ENCODE measurements around the gene KNCN. TPM values are rescaled to one million over a fixed set of nuclear protein-coding genes. Genes with fewer than 3 reads are reported as not detected.

KNCN gene
- total RNA-seq, 1 donor from 2014 or later, result not detected

GRCh38 chr1:46583494-46583893 lies 32.0 kb upstream of the KNCN start:
- no peak for DNase-seq (ENCODE audit: extremely low spot score, unreplicated experiment)
- no peaks in the 10 kb centered on the region for H3K27me3 Mint-ChIP-seq (ENCODE audit: unreplicated experiment)
- H3K4me3 Mint-ChIP-seq (ENCODE audit: unreplicated experiment), result no peak overlapping the region
- TF ChIP-seq CTCF (IDR thresholded peaks at IDR 0.05), result no peak
- no peaks in the 10 kb centered on the region for H3K9me3 Mint-ChIP-seq (ENCODE audit: unreplicated experiment)
- peaks cover 31% of the 10 kb centered on the region for H3K36me3 Mint-ChIP-seq (ENCODE audit: unreplicated experiment)
- H3K4me1 Mint-ChIP-seq (ENCODE audit: unreplicated experiment), result no peaks in the 10 kb centered on the region
- no peak overlapping the region for H3K27ac Mint-ChIP-seq (ENCODE audit: unreplicated experiment)

- H3K4me3 Mint-ChIP-seq (ENCODE audit: unreplicated experiment), result no peak overlapping the region
- no peaks in the 10 kb centered on the region for H3K4me1 Mint-ChIP-seq (ENCODE audit: unreplicated experiment)
- H3K27ac Mint-ChIP-seq (ENCODE audit: unreplicated experiment), result no peak overlapping the region
- H3K27me3 Mint-ChIP-seq (ENCODE audit: unreplicated experiment), result no peaks in the 10 kb centered on the region
- H3K36me3 Mint-ChIP-seq (ENCODE audit: unreplicated experiment), result peaks cover 31% of the 10 kb centered on the region
- TF ChIP-seq CTCF (IDR thresholded peaks at IDR 0.05), result no peak
- H3K9me3 Mint-ChIP-seq (ENCODE audit: unreplicated experiment), result no peaks in the 10 kb centered on the region
- no peak for DNase-seq (ENCODE audit: extremely low spot score, unreplicated experiment)
These were observed 31.5 kb upstream of the KNCN start for GRCh38 chr1:46582972-46583371.

DNA sequence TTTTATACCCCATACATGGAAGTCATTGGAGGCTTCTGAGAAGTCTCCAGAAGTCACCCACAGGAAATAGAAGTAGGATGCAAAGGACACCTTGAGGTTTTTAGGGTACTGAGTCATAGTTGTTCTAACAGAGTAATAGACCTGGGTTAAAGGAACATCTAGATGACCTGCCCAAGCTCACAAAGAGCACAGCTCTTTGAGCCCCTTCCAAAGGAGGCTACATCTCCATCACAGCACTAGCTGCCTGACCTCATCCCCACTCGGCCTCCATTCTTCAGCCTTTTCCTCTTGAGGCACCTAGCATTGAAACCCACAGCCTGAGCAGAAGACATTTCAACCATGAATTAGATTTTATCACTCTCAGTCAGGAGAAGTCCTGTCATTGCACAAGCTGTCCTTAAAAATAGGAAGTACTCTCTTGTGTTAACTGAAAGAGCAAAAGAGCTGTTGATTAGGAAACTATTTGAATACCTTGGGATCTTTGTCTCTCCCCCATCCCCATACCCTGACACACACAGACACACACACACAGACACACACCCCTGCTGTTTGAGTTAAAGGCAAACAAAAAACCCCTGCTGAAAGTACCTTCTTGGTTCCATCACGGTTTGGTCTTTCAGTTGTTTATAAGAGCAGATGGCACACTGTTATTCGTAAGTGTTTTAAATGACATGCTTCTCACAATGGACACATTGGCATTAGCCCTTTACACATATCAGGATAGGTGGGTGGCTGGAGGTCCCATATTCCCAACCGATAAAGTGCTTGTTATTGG lies 30.4 kb upstream of the KNCN start:
- DNase-seq (ENCODE audit: extremely low spot score, unreplicated experiment), result no peak
- no peak for TF ChIP-seq CTCF (IDR thresholded peaks at IDR 0.05)
- H3K36me3 Mint-ChIP-seq (ENCODE audit: unreplicated experiment), result peaks cover 32% of the 10 kb centered on the region
- H3K9me3 Mint-ChIP-seq (ENCODE audit: unreplicated experiment), result no peaks in the 10 kb centered on the region
- no peaks in the 10 kb centered on the region for H3K4me1 Mint-ChIP-seq (ENCODE audit: unreplicated experiment)
- H3K27ac Mint-ChIP-seq (ENCODE audit: unreplicated experiment), result no peak overlapping the region
- no peak overlapping the region for H3K4me3 Mint-ChIP-seq (ENCODE audit: unreplicated experiment)
- H3K27me3 Mint-ChIP-seq (ENCODE audit: unreplicated experiment), result no peaks in the 10 kb centered on the region

- Mint-ChIP-seq H3K27ac (ENCODE audit: unreplicated experiment) (no peak overlapping the region), H3K27me3 (ENCODE audit: unreplicated experiment) (no peaks in the 10 kb centered on the region), H3K4me1 (ENCODE audit: unreplicated experiment) (no peaks in the 10 kb centered on the region), H3K36me3 (ENCODE audit: unreplicated experiment) (peaks cover 32% of the 10 kb centered on the region), H3K9me3 (ENCODE audit: unreplicated experiment) (no peaks in the 10 kb centered on the region), H3K4me3 (ENCODE audit: unreplicated experiment) (no peak overlapping the region)
- DNase-seq (ENCODE audit: extremely low spot score, unreplicated experiment), result no peak
- no peak for TF ChIP-seq CTCF (IDR thresholded peaks at IDR 0.05)
These were observed 28.9 kb upstream of the KNCN start for GRCh38 chr1:46580140-46580903.

DNA sequence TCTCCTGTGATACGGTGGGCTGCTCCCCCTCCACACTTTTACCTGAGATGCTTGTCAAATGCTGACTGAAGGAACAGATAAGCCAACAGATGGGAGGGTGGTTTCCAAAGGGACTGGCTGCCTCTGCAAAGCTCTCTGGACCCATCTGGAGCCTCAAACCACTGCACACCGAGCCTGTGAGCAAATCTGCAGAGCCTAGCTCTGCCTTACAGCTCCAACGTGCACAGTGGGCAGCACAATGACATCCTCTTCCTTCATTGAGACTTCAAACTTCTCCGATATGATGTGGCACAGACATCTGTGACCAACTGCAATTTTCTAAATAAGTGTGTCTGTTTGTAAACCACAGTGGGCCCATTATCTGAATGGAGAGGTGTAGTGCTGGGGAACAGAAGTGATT lies 26.2 kb upstream of the KNCN start:
- no peaks in the 10 kb centered on the region for H3K4me1 Mint-ChIP-seq (ENCODE audit: unreplicated experiment)
- DNase-seq (ENCODE audit: extremely low spot score, unreplicated experiment), result no peak
- no peak overlapping the region for H3K4me3 Mint-ChIP-seq (ENCODE audit: unreplicated experiment)
- no peaks in the 10 kb centered on the region for H3K9me3 Mint-ChIP-seq (ENCODE audit: unreplicated experiment)
- TF ChIP-seq CTCF (IDR thresholded peaks at IDR 0.05), result no peak
- no peak overlapping the region for H3K27ac Mint-ChIP-seq (ENCODE audit: unreplicated experiment)
- no peaks in the 10 kb centered on the region for H3K27me3 Mint-ChIP-seq (ENCODE audit: unreplicated experiment)
- peaks cover 31% of the 10 kb centered on the region for H3K36me3 Mint-ChIP-seq (ENCODE audit: unreplicated experiment)
